HG02610 (cell line): Measurements from ENCODE around the gene ARHGAP28.

Experiments
- ATAC-seq: cut with Tn5 transposase; IDR thresholded peaks from one replicate; pipeline ENCODE4 v1.9.1; 2021; ENCODE audit warnings: mild to moderate bottlenecking, moderate library complexity; ENCODE audit not compliant: unreplicated experiment

The ARHGAP28 gene

DNA sequence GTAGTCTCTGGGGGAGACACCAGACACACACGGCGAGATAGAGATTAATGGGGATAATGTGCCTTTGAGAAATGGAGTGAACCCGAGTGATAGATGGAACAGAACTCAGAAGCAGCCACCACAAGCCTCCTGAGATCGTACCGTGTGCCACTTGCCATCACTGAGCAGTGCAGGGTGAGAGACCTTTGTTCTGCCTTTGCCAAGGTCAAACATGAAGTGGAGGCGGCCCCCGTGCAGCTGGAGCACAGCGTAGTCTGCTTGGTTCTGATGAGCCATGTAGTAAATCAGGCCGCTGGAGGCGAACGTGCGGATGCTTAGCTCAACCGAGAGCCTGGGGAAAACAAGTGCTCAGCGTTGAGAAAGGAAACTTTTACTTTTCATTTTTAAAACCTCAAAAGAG, 221.1 kb downstream of the ARHGAP28 start:
- ATAC-seq: no peak

DNA sequence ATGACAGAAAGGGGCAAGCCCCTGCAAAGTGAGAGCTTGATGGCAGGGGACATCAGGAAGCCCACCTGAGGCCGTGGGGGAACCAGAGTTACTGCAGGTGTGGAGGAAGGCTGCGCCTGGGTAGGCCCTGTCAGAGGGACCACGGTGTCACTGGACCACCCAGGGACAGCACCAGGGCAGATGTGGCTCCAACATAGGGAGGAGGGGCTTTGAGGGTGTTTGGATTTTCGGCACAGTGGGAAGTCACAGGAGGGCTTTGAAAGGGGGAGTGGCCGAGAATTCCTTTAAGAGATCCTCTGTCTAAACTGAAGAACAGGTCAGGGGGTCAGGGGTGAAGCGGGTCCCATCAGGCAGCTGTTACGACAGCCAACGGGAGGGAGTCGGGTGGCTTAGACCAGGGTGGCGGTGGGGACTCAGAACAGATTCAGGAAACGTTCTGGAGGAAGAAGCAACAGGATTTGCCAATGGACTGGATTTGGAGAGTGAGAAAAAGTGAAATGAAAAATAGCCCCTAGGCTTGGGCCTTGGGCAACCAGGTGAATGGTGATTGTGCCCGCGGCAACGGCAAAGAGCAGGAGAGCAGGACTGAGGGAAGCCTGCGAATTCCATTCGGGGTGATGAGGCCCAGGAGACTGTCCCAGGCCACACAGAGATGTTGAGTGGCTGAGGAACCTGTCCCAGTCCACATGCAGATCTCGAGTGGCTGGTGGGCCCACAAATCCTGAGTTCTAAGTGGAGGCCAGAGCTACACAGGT, 222.0 kb downstream of the ARHGAP28 start:
- no peak for ATAC-seq

DNA sequence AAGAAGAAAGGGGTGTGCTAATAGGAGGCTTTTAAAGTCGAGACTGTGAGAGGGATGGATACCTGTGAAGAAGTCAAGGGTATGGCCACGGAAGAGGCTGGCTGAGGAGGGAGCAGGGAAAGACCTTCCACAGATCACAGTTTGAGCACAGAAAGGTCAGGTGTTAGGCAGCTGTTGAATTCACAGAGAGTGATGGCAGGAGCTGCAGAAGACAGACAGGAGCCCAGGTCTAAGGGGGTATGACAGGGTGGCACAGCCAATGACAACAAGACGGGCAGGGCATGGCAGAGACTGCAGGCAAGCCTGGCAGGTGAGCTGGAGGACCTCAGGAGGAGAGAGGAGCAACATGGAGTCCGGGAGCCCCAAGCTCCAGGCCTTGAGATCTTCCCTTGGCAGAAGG, 225.0 kb downstream of the ARHGAP28 start:
- ATAC-seq: no peak

DNA sequence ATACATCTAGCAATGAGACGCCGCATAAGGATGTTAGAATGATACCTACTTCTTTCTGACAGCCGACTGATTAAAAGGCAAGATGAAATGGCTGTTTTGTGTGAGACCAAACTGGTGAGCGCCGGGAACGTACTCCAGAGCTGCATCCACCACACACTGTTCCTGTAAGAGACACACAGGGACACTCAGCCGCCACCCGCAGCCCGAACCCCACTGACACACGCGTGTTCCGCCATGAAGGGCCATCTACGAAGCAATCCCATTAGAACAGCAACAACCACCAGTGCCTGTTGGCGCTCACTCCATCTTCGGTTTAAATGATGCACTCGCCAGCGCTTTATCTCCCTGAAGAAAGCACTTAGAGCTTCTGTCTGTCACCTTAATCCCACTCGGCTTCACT, 225.8 kb downstream of the ARHGAP28 start:
- no peak for ATAC-seq

DNA sequence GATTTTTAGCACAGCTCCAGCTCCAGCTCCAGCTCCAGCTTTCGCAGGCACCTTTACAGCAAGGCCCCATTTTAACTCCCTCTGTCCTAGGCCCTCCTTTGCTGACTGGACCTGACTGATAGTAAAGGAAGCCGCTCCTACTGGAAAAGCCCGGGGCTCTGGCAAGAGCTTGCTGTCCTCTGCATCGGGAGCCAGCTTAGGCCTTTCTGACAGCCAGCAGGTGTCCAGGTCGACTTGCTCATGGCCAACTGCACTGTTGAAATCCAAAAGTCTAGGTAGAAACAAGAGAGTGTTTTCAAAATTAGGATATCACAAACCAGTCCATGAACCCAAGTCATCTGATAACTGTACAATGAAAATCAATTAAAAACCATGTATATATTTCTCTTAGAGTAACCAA, 227.0 kb downstream of the ARHGAP28 start:
- no peak for ATAC-seq

DNA sequence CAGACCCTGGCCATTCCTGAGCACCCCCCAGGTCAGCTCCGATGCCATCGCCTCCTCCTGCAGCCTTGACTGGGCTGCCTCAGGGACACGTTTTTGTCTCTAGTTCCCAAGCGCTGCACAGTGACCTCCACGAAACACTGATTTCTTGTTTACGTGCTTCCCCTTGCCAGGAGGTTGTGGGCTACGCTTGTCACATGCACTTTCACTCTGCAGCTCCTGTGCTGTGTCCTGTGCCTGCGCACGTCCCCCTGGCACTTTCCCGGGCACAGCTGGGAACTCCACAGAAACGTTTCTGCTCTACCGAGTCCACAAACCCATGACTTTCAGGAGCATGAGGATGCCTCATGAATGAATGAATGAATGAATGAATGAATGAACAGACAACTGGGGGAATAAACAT, 227.5 kb downstream of the ARHGAP28 start:
- ATAC-seq: no peak

DNA sequence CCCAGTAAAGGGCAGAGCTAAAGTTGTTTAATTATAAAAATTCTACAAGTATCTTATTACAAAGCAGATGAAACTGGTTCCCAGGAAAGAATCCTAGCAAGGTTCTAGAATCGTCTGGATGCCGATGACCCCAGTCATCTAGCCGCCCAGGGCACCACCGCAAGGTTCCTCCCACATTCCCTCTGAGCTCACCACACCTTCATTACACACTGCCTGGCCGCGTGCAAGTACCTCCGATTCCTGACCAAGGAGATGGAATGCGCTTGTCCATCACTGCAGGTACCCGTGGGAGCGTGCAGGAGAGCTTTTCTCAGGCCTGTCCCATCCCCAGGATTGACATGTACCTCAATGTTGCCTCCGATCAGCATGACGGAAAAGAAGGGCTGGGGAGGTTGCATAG, 229.6 kb downstream of the ARHGAP28 start:
- no peak for ATAC-seq

DNA sequence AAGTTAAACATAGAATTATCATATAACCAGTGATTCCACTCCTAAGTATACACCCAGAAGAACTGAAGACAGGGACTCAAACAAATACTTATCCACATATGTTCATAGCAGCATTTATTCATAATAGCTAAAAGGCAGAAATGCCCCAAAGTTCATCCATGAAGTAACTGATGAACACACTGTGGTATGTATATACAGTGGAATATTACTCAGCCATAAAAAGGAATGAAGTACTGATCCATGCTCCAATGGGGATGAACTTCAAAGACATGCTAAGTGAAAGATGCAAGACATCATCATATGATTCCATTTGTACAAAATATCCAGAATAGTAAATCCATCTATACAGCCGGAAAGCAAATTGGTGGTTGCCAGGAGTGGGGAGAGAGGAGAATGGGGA, 230.6 kb downstream of the ARHGAP28 start:
- ATAC-seq: no peak

DNA sequence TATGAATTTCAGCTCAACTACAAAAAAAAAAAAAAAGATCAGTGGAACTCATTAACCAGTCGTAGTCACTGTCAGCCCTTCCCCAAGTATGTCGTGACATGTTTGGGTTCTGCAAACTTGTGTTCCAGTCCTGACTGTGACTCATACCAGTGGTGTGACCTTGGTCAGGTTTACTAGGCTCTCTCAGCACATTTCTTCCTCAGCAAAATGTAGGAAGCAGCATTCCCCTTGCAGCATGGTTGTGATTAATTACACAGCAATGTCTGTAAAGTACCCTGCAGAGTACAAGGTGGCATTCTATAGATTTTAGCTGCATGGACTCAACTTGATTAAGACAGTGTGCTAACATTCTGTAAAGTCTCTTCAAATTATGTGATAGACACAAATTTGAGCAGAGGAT, 231.1 kb downstream of the ARHGAP28 start:
- no peak for ATAC-seq

DNA sequence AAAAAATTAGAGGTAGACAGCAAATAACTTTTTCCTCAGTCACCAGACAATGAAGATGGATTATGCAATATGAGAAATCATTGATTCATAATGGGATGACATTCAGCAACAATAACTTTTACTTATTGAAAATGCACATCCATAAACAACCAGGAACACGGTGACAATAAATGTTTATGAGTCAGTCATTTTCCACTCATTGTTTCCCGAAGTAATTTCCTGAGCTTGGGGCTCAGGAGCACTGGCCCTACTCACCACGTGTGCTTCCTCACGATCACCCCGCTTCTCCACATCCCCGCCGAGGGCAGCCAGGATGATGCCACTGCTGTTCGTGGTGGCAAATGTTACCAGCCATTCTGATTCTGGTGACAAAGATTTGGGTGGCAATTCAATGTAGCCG, 231.8 kb downstream of the ARHGAP28 start:
- ATAC-seq: no peak

DNA sequence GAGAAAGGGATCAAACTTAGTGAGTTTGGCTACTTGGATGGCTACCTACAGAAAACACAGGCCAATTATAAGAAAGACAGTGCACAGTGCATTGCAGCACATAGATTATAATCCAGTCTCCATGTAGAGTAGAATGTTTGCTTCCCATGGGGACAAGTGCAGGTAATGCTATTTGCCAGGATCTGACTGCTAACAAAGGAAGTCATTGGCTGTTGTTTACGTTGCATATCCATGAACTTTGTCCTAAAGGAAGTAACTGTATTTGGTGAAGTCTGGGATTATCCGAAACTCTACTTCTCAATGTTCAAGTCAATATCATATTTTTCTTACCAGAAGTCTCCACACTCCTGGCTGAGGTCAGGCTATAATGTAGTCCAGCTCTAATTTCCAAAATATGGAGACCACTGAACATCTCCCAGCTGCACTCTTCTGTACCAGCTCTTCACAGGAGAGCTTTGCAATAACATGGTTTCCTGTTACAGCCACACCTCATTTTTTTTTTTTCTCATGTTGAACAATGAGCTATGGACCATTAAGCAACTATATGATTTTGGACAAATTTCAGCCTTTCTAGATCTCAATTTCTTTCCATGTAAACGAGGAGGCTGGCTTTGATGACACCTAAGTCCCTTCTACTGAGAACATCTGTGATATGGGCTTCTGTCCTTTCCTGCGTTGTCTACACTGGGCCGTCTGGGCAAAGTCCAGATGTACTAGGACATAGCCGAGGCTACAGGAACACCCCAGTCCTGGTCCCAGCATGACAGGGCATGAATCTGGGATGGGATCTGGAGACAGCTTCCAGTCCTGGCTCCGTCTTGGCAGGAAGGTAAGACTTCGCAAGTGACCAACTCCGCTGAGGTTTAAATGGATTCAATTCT, 233.3 kb downstream of the ARHGAP28 start:
- no peak for ATAC-seq

DNA sequence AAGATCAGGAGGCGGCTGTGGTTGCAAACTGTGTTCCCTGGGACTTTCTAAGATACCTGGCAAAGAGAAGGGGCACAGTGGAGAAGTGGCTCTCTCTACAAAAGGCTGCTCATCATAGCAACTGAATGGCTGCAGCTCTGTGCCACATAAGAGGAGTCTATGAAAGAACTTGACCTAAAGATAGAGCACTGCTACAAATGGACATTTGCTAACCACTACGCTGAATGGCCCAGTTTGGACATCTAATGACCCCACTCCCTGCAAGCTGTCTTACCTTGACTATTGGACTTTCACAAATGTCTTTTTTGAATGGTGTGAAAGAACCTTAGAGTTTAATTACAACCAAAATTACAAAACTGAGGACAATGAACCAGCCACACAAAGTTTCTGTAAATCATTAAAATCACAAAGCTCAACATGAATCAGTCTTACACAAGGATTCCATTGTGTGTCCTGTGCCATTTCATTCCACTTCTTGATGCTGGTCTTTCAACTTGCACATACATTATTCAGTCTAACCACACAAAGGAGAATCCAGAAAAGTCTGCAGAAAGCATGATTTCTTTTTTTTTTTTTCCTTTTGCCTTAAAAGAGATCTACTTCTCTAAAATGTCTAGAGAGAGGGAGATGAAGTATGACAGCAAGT, 234.1 kb downstream of the ARHGAP28 start:
- no peak for ATAC-seq
